HL-60 (cell line): Measurements from ENCODE around the gene CDYL.

ENCODE experiments used
- DNase-seq, 2 experiments: peaks; one replicate each; pipeline ENCODE4 v3.0.0-alpha.2; 2010 to 2020; ENCODE audit warnings: low read depth in 1 of 2, low spot score in 1 of 2
- H3K27ac ChIP-seq: fragments of 250-450 bp; sonication (Bioruptor Pico); replicated peaks from 2 replicates; pipeline ENCODE4 v1.5.1; 2020; ENCODE audit warnings: mild to moderate bottlenecking, moderate library complexity
- H3K27me3 ChIP-seq: fragments of 250-450 bp; sonication (Bioruptor Pico); 2 replicates; pipeline ENCODE4 v1.5.1; 2021; ENCODE audit warnings: mild to moderate bottlenecking, moderate library complexity; ENCODE audit not compliant: insufficient read depth, poor library complexity, severe bottlenecking
- H3K4me3 ChIP-seq: replicated peaks from 2 replicates; pipeline ENCODE4 v1.5.1; 2011; ENCODE audit warnings: mild to moderate bottlenecking, control low read depth, low read length; ENCODE audit not compliant: insufficient read depth
- CTCF ChIP-seq: IDR thresholded peaks from one replicate; pipeline ENCODE4 v1.5.1; 2011; ENCODE audit warnings: low read length, control low read depth, inconsistent platforms; ENCODE audit not compliant: insufficient read depth
- GABPA ChIP-seq: IDR thresholded peaks from 2 replicates; pipeline ENCODE4 v1.6.1; 2012; ENCODE audit warnings: low read depth
- POLR2AphosphoS5 ChIP-seq: IDR thresholded peaks from 2 replicates; pipeline ENCODE4 v1.6.1; 2012; ENCODE audit warnings: low read depth
- SPI1 ChIP-seq: IDR thresholded peaks from 2 replicates; pipeline ENCODE4 v1.6.1; 2012; ENCODE audit warnings: low read depth, mild to moderate bottlenecking, borderline replicate concordance
- TF ChIP-seq, protein P1 (sequence below): IDR thresholded peaks from 2 replicates; pipeline ENCODE4 v1.6.1; 2012; ENCODE audit warnings: low read depth; ENCODE audit not compliant: insufficient replicate concordance

The CDYL gene

GRCh38 chr6:4903751-4904370 is 127.7 kb downstream of the CDYL start:
- no peak for DNase-seq
- no peak overlapping the region for H3K27ac ChIP-seq
- H3K27me3 ChIP-seq, result no peaks in the 10 kb centered on the region
- no peak overlapping the region for H3K4me3 ChIP-seq
- no peak for TF ChIP-seq GABPA
- TF ChIP-seq, protein P1, sequence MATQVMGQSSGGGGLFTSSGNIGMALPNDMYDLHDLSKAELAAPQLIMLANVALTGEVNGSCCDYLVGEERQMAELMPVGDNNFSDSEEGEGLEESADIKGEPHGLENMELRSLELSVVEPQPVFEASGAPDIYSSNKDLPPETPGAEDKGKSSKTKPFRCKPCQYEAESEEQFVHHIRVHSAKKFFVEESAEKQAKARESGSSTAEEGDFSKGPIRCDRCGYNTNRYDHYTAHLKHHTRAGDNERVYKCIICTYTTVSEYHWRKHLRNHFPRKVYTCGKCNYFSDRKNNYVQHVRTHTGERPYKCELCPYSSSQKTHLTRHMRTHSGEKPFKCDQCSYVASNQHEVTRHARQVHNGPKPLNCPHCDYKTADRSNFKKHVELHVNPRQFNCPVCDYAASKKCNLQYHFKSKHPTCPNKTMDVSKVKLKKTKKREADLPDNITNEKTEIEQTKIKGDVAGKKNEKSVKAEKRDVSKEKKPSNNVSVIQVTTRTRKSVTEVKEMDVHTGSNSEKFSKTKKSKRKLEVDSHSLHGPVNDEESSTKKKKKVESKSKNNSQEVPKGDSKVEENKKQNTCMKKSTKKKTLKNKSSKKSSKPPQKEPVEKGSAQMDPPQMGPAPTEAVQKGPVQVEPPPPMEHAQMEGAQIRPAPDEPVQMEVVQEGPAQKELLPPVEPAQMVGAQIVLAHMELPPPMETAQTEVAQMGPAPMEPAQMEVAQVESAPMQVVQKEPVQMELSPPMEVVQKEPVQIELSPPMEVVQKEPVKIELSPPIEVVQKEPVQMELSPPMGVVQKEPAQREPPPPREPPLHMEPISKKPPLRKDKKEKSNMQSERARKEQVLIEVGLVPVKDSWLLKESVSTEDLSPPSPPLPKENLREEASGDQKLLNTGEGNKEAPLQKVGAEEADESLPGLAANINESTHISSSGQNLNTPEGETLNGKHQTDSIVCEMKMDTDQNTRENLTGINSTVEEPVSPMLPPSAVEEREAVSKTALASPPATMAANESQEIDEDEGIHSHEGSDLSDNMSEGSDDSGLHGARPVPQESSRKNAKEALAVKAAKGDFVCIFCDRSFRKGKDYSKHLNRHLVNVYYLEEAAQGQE, result no peak
- TF ChIP-seq SPI1, result no peak
- TF ChIP-seq POLR2AphosphoS5, result no peak
- TF ChIP-seq CTCF, result no peak

DNA sequence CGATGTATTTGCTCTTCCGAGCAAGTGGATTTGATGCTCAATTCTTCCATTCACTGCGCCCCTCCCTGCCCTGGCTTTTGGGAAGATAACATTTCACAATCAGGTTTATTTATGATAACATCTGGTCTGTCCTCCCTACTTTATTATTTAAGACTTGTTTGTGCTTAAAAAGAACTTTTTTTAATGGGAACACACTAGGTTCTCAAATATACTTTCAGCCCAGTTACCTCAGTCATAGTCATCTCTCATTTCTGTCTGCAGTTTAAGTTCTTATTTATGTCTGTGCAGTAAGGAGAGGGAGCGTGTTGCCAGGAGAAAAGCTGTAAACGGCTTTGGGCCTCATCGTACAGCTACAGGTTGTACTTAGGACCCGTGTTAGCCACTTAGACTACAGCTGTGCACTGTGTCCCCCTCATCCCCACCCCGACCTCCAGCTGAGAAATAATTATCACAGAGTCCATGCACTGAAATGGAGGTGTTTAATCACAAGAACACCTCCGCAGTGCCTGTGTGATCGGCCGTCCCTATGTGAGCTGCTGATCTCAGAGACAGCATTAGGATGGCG is 128.3 kb downstream of the CDYL start:
- TF ChIP-seq SPI1, result no peak
- TF ChIP-seq GABPA, result no peak
- DNase-seq, result no peak
- Histone ChIP-seq H3K27ac (no peak overlapping the region), H3K4me3 (no peak overlapping the region), H3K27me3 (no peaks in the 10 kb centered on the region)

GRCh38 chr6:4905826-4906225 is 129.6 kb downstream of the CDYL start:
- H3K27me3 ChIP-seq, result no peaks in the 10 kb centered on the region
- H3K27ac ChIP-seq, result no peak overlapping the region
- DNase-seq, result no peak
- no peak overlapping the region for H3K4me3 ChIP-seq
- TF ChIP-seq GABPA (no peak), CTCF (no peak), SPI1 (no peak), POLR2AphosphoS5 (no peak)
- TF ChIP-seq, protein P1, result no peak

DNA sequence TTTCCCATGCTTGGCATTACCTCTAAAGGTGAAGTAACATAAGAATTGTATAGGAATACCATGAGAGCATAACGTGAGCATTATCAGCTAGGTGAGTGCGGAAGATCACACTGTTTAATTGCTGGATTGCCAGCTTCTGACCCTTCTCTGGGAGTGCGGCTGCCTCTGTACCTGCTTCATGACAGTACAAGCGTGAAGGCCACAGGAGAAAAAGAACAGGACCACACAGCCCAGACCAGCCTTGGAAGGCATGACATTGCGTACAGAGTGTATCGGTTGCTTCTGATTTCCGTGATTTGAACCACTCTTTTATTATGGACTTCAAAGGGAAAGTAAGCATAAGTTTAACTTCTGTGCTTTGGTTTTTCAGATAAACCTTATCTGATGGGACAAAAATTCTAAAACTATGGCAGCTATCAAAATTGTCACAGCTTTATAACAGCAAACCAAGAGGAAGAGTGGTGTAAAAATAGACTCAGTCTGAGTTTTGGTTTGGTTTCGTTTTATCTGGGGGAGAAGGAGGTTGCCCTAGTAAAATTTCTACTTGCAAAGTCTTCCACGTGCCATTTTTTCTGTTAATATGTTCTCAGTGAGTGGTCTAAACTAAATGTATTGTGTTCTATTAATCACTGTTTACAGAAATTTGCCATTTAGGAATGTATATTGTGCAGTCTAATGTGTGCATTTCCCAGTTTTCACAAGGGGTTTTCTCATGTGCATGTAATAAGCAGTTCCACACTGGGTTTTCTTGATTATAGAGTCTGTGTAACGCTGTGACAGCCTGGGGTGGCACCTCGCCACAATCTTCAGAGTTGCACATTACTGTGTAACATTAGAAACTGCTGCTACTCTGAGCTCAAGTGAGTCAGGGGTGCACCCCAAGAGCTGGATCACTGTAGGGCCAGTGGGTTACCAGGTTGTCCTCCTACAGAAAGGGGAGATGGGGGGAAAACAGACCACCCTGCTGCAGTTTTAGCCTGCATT is 130.4 kb downstream of the CDYL start:
- no peak for TF ChIP-seq CTCF
- no peak for TF ChIP-seq POLR2AphosphoS5
- TF ChIP-seq, protein P1, result no peak
- TF ChIP-seq GABPA, result no peak
- no peak for TF ChIP-seq SPI1
- Histone ChIP-seq H3K27me3 (no peaks in the 10 kb centered on the region), H3K27ac (no peak overlapping the region), H3K4me3 (no peak overlapping the region)
- DNase-seq, result no peak
